ENCODE data around the gene ATP13A1.

The ATP13A1 gene

DNA sequence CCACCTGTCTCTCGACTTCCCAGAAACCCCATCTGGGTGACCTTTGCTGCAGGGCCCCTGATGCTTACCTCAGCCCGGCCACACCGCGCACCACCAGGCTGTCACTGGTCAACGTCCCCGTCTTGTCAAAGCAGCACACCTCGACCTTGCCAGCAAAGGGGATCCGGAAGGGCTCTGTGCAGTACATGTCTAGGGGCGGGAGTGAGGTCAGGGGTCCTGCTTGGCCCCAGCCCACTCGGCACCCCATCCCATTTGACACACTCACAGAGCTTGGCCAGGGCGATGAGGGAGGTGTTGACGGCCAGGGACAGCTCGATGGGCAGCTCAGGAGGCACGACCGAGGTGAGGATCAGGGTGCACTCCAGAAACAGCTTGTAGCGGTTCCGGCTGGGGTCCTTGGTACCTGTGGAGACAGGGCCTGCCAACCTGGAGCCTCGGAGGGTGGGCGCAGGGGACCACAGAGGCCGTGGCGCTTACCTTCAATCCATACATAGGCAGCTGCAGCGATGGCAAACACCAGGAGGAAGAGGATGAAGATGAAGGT is 8.4 kb downstream of the ATP13A1 start:
- TF ChIP-seq, protein P1, sequence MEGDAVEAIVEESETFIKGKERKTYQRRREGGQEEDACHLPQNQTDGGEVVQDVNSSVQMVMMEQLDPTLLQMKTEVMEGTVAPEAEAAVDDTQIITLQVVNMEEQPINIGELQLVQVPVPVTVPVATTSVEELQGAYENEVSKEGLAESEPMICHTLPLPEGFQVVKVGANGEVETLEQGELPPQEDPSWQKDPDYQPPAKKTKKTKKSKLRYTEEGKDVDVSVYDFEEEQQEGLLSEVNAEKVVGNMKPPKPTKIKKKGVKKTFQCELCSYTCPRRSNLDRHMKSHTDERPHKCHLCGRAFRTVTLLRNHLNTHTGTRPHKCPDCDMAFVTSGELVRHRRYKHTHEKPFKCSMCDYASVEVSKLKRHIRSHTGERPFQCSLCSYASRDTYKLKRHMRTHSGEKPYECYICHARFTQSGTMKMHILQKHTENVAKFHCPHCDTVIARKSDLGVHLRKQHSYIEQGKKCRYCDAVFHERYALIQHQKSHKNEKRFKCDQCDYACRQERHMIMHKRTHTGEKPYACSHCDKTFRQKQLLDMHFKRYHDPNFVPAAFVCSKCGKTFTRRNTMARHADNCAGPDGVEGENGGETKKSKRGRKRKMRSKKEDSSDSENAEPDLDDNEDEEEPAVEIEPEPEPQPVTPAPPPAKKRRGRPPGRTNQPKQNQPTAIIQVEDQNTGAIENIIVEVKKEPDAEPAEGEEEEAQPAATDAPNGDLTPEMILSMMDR (IDR thresholded peaks at IDR 0.05; ENCODE audit: insufficient read depth, low read depth, low read length, missing control alignments): no peak
- DNase-seq (ENCODE audit: low read depth): no peak
- H3K4me3 ChIP-seq (ENCODE audit: low read depth, low read length): no peak overlapping the region

DNA sequence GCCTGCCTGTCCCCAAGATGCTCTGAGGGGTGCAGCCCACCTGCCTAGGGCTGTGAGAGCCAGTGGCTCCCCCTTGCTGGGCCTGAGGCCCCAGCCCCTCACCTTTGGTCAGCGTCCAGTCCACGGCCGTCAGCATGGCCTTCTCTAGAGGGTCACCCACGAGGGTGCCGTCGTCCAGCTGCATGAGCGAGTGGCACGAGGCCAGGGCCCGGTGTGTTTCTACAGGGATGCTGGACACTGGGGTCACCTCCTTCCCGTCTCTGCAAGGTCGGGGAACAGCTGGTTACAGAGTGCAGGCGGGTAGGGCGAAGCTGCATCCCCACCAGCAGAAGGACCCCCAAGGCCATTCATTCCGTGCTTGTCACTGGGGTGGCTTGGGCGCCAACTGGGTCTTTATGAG is 9.0 kb downstream of the ATP13A1 start:
- TF ChIP-seq, protein P1 (IDR thresholded peaks at IDR 0.05; ENCODE audit: insufficient read depth, low read depth, low read length, missing control alignments): no peak
- DNase-seq (ENCODE audit: low read depth): no peak
- H3K4me3 ChIP-seq (ENCODE audit: low read depth, low read length): no peak overlapping the region

DNA sequence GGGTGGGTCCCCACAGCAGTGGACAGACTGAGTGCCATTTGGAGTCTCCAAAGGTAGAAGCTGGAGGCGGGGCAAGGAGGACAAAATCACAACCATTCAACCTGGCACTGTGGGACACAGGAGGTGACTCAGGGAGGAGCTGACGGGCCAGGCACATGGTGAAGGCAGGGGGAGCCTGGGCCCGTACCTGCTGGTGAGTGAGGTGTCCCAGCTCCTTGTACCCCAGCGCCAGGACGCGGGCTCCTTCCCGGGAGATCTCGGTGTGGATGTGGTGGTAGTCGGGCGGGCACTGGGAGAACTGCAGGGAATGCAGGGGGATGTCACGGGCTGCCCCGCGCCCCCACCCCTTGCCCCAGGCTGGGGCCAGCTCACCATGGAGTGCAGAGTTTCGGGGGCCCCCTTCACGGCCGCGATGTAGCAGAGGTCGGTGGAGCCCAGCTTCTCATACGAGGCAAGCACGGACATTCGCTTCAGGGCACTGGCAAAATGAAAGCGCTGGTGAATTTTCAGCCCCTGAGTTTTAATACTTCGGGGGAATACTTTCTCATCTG is 9.8 kb downstream of the ATP13A1 start:
- TF ChIP-seq, protein P1 (IDR thresholded peaks at IDR 0.05; ENCODE audit: insufficient read depth, low read depth, low read length, missing control alignments): no peak

DNA sequence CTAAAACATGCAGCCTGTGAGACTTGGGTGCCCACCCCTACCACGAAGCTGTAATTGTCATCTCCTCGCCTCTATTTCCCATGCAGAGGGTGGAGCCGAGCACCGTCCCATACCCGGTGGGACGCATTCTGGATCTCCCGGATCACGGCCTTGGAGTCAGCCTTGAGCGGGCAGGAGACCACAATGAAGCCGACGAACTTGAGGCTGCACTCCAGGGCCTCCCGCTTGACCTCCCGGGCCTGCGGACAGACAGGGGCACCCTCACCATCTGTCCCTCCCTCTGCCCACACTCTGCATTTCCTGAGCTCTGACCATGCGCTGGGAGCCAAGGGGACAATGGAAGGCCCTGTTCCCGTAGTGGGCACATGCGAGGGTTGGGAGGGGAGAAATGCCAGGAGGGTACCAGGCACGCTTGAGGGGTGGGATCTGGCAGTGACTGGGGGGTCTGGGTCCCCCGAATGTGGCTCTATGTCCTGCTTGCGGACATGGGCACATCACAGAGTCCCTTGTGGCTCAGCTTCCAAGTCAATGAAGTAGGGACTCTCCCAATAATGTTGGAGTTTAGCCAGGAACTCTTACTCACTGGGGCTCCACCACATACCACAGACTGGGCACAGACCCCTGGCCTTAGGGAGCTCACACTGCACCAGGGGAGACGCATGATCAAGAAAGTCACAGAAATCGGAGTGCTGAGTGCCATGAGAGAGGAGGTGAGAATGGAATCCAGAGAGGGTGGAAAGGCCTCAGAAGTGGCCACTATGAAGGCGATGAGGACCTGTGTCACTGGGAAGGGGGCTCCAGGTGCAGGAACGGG is 10.8 kb downstream of the ATP13A1 start:
- TF ChIP-seq, protein P1 (IDR thresholded peaks at IDR 0.05; ENCODE audit: insufficient read depth, low read depth, low read length, missing control alignments): no peak
- no peak overlapping the region for H3K4me3 ChIP-seq (ENCODE audit: low read depth, low read length)
- no peak for DNase-seq (ENCODE audit: low read depth)

More for the DNA sequence above, 9.8 kb downstream of the ATP13A1 start:
- no peak overlapping the region for H3K4me3 ChIP-seq (ENCODE audit: low read depth, low read length)
- no peak for DNase-seq (ENCODE audit: low read depth)

DNA sequence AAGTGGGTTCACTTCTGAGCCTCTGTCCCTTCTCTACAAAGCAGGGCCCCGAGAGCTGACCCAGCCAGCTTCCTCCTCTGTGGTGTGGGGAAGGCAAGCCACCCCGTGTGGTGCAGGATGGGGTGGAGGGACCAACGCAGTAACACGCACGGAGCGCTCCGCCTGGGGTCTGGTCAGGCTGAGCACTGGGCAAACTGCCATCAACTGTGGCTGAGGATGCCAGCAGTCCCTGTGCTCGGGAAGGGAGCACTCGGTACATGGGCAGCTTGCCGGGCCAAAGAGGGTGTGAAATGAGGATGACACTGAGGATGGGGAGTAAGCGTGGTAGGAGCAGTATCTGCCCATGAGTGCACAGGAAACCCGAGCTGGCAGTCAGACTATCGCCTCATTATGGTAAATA is 12.4 kb downstream of the ATP13A1 start:
- no peak overlapping the region for H3K4me3 ChIP-seq (ENCODE audit: low read depth, low read length)
- no peak for DNase-seq (ENCODE audit: low read depth)
- TF ChIP-seq, protein P1 (IDR thresholded peaks at IDR 0.05; ENCODE audit: insufficient read depth, low read depth, low read length, missing control alignments): no peak

GRCh38 chr19:19650331-19650730 is 13.1 kb downstream of the ATP13A1 start:
- TF ChIP-seq, protein P1 (IDR thresholded peaks at IDR 0.05; ENCODE audit: insufficient read depth, low read depth, low read length, missing control alignments): no peak
- no peak for DNase-seq (ENCODE audit: low read depth)
- no peak overlapping the region for H3K4me3 ChIP-seq (ENCODE audit: low read depth, low read length)

All from GM12865 (cell line).